ENCODE measurements around the gene MAP7D2. TPM values are rescaled to one million over a fixed set of nuclear protein-coding genes. Genes with fewer than 3 reads are reported as not detected.

Gene MAP7D2
- polyA plus RNA-seq, 3 donors, result 0.45 TPM; not detected in 2

- Mint-ChIP-seq H3K27ac (no peak overlapping the region), H3K4me1 (peaks cover 23% of the 10 kb centered on the region), H3K9me3 (peaks cover 0 to 5% (median 0%) of the 10 kb centered on the region in 7 donors), H3K4me3 (no peak overlapping the region), H3K27me3 (ENCODE audit: low read depth in 3 of 3) (peaks cover 0 to 43% (median 0%) of the 10 kb centered on the region in 3 donors), H3K36me3 (peaks cover 19% of the 10 kb centered on the region in 2 donors)
- H3K4me1 ChIP-seq (ENCODE audit: control insufficient read depth in 1 of 2, insufficient read depth in 2 of 2, low read length in 2 of 2), result peaks cover 15 to 24% of the 10 kb centered on the region in 2 donors
- no peaks in the 10 kb centered on the region for H3K79me2 ChIP-seq (ENCODE audit: insufficient read depth, low read length)
- H3K9me3 ChIP-seq (replicated peaks in 1 of 2; ENCODE audit: control insufficient read depth in 1 of 2, insufficient read depth in 1 of 2, low read length in 2 of 2), result no peaks in the 10 kb centered on the region
- peaks cover 23 to 37% of the 10 kb centered on the region in 2 donors for H3K36me3 ChIP-seq (replicated peaks in 1 of 2; ENCODE audit: control insufficient read depth in 1 of 2, insufficient read depth in 2 of 2, low read length in 2 of 2)
- no peak overlapping the region for H3K9ac ChIP-seq (ENCODE audit: insufficient read depth, low read length, poor library complexity, severe bottlenecking)
- TF ChIP-seq, protein P1, sequence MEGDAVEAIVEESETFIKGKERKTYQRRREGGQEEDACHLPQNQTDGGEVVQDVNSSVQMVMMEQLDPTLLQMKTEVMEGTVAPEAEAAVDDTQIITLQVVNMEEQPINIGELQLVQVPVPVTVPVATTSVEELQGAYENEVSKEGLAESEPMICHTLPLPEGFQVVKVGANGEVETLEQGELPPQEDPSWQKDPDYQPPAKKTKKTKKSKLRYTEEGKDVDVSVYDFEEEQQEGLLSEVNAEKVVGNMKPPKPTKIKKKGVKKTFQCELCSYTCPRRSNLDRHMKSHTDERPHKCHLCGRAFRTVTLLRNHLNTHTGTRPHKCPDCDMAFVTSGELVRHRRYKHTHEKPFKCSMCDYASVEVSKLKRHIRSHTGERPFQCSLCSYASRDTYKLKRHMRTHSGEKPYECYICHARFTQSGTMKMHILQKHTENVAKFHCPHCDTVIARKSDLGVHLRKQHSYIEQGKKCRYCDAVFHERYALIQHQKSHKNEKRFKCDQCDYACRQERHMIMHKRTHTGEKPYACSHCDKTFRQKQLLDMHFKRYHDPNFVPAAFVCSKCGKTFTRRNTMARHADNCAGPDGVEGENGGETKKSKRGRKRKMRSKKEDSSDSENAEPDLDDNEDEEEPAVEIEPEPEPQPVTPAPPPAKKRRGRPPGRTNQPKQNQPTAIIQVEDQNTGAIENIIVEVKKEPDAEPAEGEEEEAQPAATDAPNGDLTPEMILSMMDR (IDR thresholded peaks at IDR 0.05), result no peak
- H3K27me3 ChIP-seq (ENCODE audit: control insufficient read depth in 2 of 2, insufficient read depth in 2 of 2, low read length in 2 of 2), result peaks cover 0 to 35% of the 10 kb centered on the region in 2 donors
- DNase-seq, result no peak
- intact Hi-C loops (cut with micrococcal nuclease), result no loop called here
- no peak overlapping the region for H3K4me2 ChIP-seq (replicated peaks; ENCODE audit: extremely low read depth, low read length, poor library complexity, severe bottlenecking)
- no CpG with 5 or more reads among the region's 2 CpGs for WGBS (ENCODE audit: insufficient coverage)
- no peak overlapping the region for H2AFZ ChIP-seq (ENCODE audit: insufficient read depth, low read depth, low read length, poor library complexity, severe bottlenecking)
- H4K20me1 ChIP-seq (ENCODE audit: insufficient read depth, low read length), result peaks cover 5% of the 10 kb centered on the region
- H3K27ac ChIP-seq (ENCODE audit: low read depth in 1 of 2, low read length in 2 of 2), result no peak overlapping the region
- no peak overlapping the region for H3K4me3 ChIP-seq (replicated peaks in 1 of 3; ENCODE audit: low read depth in 2 of 3, low read length in 3 of 3)
Observed at GRCh38 chrX:20149326-20149725, 32.6 kb upstream of the MAP7D2 start.

- H3K9me3 Mint-ChIP-seq, result peaks cover 0 to 6% (median 0%) of the 10 kb centered on the region in 7 donors
- no peak overlapping the region for H3K4me3 Mint-ChIP-seq
- Histone ChIP-seq H3K79me2 (ENCODE audit: insufficient read depth, low read length) (no peaks in the 10 kb centered on the region), H3K36me3 (replicated peaks in 1 of 2; ENCODE audit: control insufficient read depth in 1 of 2, insufficient read depth in 2 of 2, low read length in 2 of 2) (peaks cover 11 to 22% of the 10 kb centered on the region in 2 donors), H4K20me1 (ENCODE audit: insufficient read depth, low read length) (peaks cover 5% of the 10 kb centered on the region), H3K4me2 (replicated peaks; ENCODE audit: extremely low read depth, low read length, poor library complexity, severe bottlenecking) (no peak overlapping the region), H3K9me3 (replicated peaks in 1 of 2; ENCODE audit: control insufficient read depth in 1 of 2, insufficient read depth in 1 of 2, low read length in 2 of 2) (no peaks in the 10 kb centered on the region), H3K4me1 (ENCODE audit: control insufficient read depth in 1 of 2, insufficient read depth in 2 of 2, low read length in 2 of 2) (peaks cover 16 to 27% of the 10 kb centered on the region in 2 donors), H2AFZ (ENCODE audit: insufficient read depth, low read depth, low read length, poor library complexity, severe bottlenecking) (no peak overlapping the region), H3K27ac (ENCODE audit: low read depth in 1 of 2, low read length in 2 of 2) (no peak overlapping the region), H3K27me3 (ENCODE audit: control insufficient read depth in 2 of 2, insufficient read depth in 2 of 2, low read length in 2 of 2) (peaks cover 0 to 29% of the 10 kb centered on the region in 2 donors), H3K4me3 (replicated peaks in 1 of 3; ENCODE audit: low read depth in 2 of 3, low read length in 3 of 3) (no peak overlapping the region), H3K9ac (ENCODE audit: insufficient read depth, low read length, poor library complexity, severe bottlenecking) (no peak overlapping the region)
- H3K4me1 Mint-ChIP-seq, result peaks cover 27% of the 10 kb centered on the region
- H3K36me3 Mint-ChIP-seq, result peaks cover 8 to 13% of the 10 kb centered on the region in 2 donors
- TF ChIP-seq, protein P1 (IDR thresholded peaks at IDR 0.05), result no peak
- intact Hi-C loops (cut with micrococcal nuclease), result no loop called here
- WGBS (ENCODE audit: insufficient coverage), result no CpG with 5 or more reads among the region's 1 CpG
- H3K27ac Mint-ChIP-seq, result peak overlapping the region in 2 of 7 donors; percentile 2 to 54
- peaks cover 0 to 45% (median 0%) of the 10 kb centered on the region in 3 donors for H3K27me3 Mint-ChIP-seq (ENCODE audit: low read depth in 3 of 3)
- peak; percentile 8 to 28 (median 15) for DNase-seq
Observed at GRCh38 chrX:20147561-20147960, 30.9 kb upstream of the MAP7D2 start.
